NB4 (cell line): ENCODE measurements around the gene GNB1L.

Experiments
- MYC ChIP-seq: IDR thresholded peaks from 2 replicates; pipeline ENCODE4 v1.6.1; 2011; ENCODE audit warnings: low read depth, low read length
- POLR2A ChIP-seq: IDR thresholded peaks from 2 replicates; pipeline ENCODE4 v1.6.1; 2011; ENCODE audit warnings: mild to moderate bottlenecking; ENCODE audit not compliant: insufficient read length; ENCODE audit errors: extremely low read depth
- TF ChIP-seq, protein P1 (sequence below): IDR thresholded peaks from one replicate; pipeline ENCODE4 v1.5.1; 2012; ENCODE audit warnings: low read depth, low read length

DNA sequence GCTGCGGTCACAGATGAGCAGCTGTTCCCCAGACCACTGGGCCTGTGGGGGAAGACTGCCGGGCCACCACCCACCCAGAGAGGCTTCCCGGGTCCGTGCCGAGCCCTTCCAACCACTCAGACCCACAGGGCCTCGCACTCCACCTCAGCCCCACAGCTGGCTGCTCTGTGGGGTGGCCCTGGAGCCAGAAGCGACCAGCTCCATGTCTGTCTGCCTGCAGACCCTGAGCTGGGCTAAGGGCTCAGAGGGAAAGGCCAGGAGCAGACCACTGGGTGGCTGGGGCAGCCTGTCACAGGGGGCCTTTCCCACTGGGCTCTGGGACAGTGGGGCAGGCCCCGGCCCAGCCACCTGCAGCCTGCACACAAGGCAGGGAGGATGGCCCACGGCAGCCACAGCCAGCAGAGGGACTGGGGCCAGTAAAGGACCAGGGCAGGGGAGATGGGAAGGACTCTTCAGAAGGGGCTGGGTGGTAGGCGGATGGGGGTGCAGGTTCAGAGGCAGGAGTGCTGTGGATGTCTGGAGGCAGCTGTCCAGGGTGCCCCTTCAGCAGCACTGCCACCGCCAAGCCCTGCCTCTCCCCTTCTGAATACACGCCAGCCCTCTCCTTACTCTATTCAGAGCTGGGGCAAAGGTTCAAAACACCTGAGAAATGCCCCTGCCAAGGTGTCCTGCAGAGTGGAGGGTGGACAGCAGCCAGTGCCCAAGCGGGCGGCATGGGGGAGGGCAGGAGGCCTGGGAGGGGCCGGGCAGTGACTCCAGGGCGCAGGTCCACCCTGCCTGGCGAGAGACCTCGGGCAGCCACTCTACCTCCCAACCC is 32.2 kb downstream of the GNB1L start:
- TF ChIP-seq, protein P1, sequence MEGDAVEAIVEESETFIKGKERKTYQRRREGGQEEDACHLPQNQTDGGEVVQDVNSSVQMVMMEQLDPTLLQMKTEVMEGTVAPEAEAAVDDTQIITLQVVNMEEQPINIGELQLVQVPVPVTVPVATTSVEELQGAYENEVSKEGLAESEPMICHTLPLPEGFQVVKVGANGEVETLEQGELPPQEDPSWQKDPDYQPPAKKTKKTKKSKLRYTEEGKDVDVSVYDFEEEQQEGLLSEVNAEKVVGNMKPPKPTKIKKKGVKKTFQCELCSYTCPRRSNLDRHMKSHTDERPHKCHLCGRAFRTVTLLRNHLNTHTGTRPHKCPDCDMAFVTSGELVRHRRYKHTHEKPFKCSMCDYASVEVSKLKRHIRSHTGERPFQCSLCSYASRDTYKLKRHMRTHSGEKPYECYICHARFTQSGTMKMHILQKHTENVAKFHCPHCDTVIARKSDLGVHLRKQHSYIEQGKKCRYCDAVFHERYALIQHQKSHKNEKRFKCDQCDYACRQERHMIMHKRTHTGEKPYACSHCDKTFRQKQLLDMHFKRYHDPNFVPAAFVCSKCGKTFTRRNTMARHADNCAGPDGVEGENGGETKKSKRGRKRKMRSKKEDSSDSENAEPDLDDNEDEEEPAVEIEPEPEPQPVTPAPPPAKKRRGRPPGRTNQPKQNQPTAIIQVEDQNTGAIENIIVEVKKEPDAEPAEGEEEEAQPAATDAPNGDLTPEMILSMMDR = no peak
- TF ChIP-seq POLR2A (no peak), MYC (no peak)
